Stimulated activated CD4-positive, alpha-beta T cell treated with anti-CD3 and anti-CD28 coated beads, Interleukin-12 subunit alpha, Interleukin-12 subunit beta, amount 100 ng/mL, for 48 hours (primary cell): ENCODE measurements around the gene CNOT6L.
"Not testable (repeated sequence)": the region's sequence is repeated elsewhere in the genome, so short reads cannot be mapped to it uniquely, and the experiment has no call there.

Experiments
- DNase-seq, 3 donors: peaks; one replicate each; pipeline ENCODE4 v3.0.0-alpha.2; 2020; ENCODE audit warnings: low read depth in 2 of 3, low spot score in 1 of 3

CNOT6L gene

GRCh38 chr4:77818602-77819403, at the start of gene CNOT6L:
CNOT6L (minus strand) TSS chr4:77819368; CDS start chr4:77819308, 60 bp downstream.
- DNase-seq, result peak in 2 of 3 donors; percentile 34 to 49

- no peak for DNase-seq
Measured at GRCh38 chr4:77865259-77865658, 46.1 kb upstream of the CNOT6L start.

GRCh38 chr4:77863341-77863740, 44.2 kb upstream of the CNOT6L start:
- DNase-seq, result not testable (repeated sequence)

GRCh38 chr4:77862478-77863216, 43.5 kb upstream of the CNOT6L start, which contains the start of gene MRPL1:
MRPL1 (plus strand) TSS chr4:77862830; CDS start chr4:77862849, 19 bp downstream.
- DNase-seq, result peak; percentile 81 to 87 (median 86)

- DNase-seq, result no peak
Measured at GRCh38 chr4:77861495-77861894, 42.3 kb upstream of the CNOT6L start.

- DNase-seq, result no peak
Measured at GRCh38 chr4:77859256-77859655, 40.1 kb upstream of the CNOT6L start.

GRCh38 chr4:77856152-77856551, 37.0 kb upstream of the CNOT6L start:
- no peak for DNase-seq

- no peak for DNase-seq
Measured at GRCh38 chr4:77854431-77855111, 35.4 kb upstream of the CNOT6L start.

GRCh38 chr4:77852892-77853495, 33.8 kb upstream of the CNOT6L start:
- peak; percentile 37 to 54 (median 42) for DNase-seq

GRCh38 chr4:77849278-77849965, 30.3 kb upstream of the CNOT6L start:
- DNase-seq, result no peak

GRCh38 chr4:77848508-77848907, 29.3 kb upstream of the CNOT6L start:
- DNase-seq, result no peak

GRCh38 chr4:77845929-77846328, 26.8 kb upstream of the CNOT6L start:
- DNase-seq, result no peak

- DNase-seq, result no peak
Measured at GRCh38 chr4:77845400-77845799, 26.2 kb upstream of the CNOT6L start.

- no peak for DNase-seq
Measured at GRCh38 chr4:77844363-77844762, 25.2 kb upstream of the CNOT6L start.

GRCh38 chr4:77843628-77844027, 24.5 kb upstream of the CNOT6L start:
- no peak for DNase-seq

- DNase-seq, result no peak
Measured at GRCh38 chr4:77834403-77834802, 15.2 kb upstream of the CNOT6L start.

GRCh38 chr4:77833126-77833724, 14.1 kb upstream of the CNOT6L start:
- no peak for DNase-seq

GRCh38 chr4:77827343-77827742, 8.2 kb upstream of the CNOT6L start:
- no peak for DNase-seq

- no peak for DNase-seq
Measured at GRCh38 chr4:77826275-77826674, 7.1 kb upstream of the CNOT6L start.

GRCh38 chr4:77821775-77822174, 2.6 kb upstream of the CNOT6L start:
- DNase-seq, result no peak
